NCI-H345 (cell line): ENCODE data around the gene UBN2.
A peak's percentile ranks its signal among the peaks of the same experiment; 100 is the strongest.
"Not testable (repeated sequence)": the region's sequence is repeated elsewhere in the genome, so short reads cannot be mapped to it uniquely, and the experiment has no call there.

Source experiments
- DNase-seq: peaks from one replicate; lab custom pipeline; 2025; lab: John Stamatoyannopoulos, UW

Gene UBN2

GRCh38 chr7:139299296-139299695, 68.3 kb downstream of the UBN2 start:
- DNase-seq = no peak

GRCh38 chr7:139300390-139300789, 69.4 kb downstream of the UBN2 start:
- no peak for DNase-seq

- DNase-seq = no peak
Observed at GRCh38 chr7:139304517-139304916, 73.5 kb downstream of the UBN2 start.

GRCh38 chr7:139317939-139318505, 87.0 kb downstream of the UBN2 start:
- no peak for DNase-seq

- no peak for DNase-seq
Observed at GRCh38 chr7:139321071-139321745, 90.2 kb downstream of the UBN2 start.

- not testable (repeated sequence) for DNase-seq
Observed at GRCh38 chr7:139324709-139325108, 93.7 kb downstream of the UBN2 start.

GRCh38 chr7:139328375-139328774, 97.3 kb downstream of the UBN2 start:
- no peak for DNase-seq

- no peak for DNase-seq
Observed at GRCh38 chr7:139329119-139329518, 98.1 kb downstream of the UBN2 start.

GRCh38 chr7:139330333-139331030, 99.4 kb downstream of the UBN2 start:
- DNase-seq = no peak

- no peak for DNase-seq
Observed at GRCh38 chr7:139332697-139333359, 101.8 kb downstream of the UBN2 start.

- not testable (repeated sequence) for DNase-seq
Observed at GRCh38 chr7:139333443-139333842, 102.4 kb downstream of the UBN2 start.

GRCh38 chr7:139334399-139335150, 103.5 kb downstream of the UBN2 start:
- no peak for DNase-seq

GRCh38 chr7:139339025-139339424, 108.0 kb downstream of the UBN2 start:
- DNase-seq = no peak

GRCh38 chr7:139339698-139340036, 108.6 kb downstream of the UBN2 start:
- no peak for DNase-seq

GRCh38 chr7:139340037-139340807, 109.2 kb downstream of the UBN2 start:
- peak; percentile 99 for DNase-seq

GRCh38 chr7:139340808-139341057, 109.7 kb downstream of the UBN2 start:
- no peak for DNase-seq

- peak; percentile 93 for DNase-seq
Observed at GRCh38 chr7:139341058-139341775, 110.2 kb downstream of the UBN2 start, which contains the start of gene FMC1. TSS of gene FMC1 (plus strand) at chr7:139341337. CDS start at chr7:139341385, 48 bp downstream.

- DNase-seq = no peak
Observed at GRCh38 chr7:139341776-139342226, 110.8 kb downstream of the UBN2 start.

GRCh38 chr7:139345042-139345441, 114.0 kb downstream of the UBN2 start:
- DNase-seq = no peak

- DNase-seq = no peak
Observed at GRCh38 chr7:139351027-139351426, 120.0 kb downstream of the UBN2 start.

GRCh38 chr7:139354729-139355128, 123.7 kb downstream of the UBN2 start:
- no peak for DNase-seq
